ENCODE measurements around the gene HIVEP3.

Gene HIVEP3

DNA sequence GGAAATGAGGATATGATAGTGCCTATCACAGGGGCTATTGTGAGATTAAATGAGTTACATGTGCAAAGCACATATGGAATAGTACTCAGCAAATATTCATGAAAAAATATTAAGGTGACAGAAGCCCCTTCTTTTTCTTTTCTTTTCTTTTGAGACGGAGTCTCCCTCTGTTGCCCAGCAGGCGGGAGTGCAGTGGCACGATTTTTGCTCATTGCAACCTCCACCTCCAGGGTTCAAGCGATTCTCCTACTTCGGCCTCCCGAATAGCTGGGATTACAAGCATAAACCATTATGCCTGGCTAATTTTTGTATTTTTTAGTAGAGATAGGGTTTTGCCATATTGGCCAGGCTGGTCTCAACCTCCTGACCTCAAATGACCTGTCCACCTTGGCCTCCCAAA, 139.4 kb downstream of the HIVEP3 start:
- DNase-seq, result no peak

- no peak for DNase-seq
Observed at GRCh38 chr1:41777695-41778094, 141.0 kb downstream of the HIVEP3 start.

- DNase-seq, result no peak
Observed at GRCh38 chr1:41776891-41777441, 141.8 kb downstream of the HIVEP3 start.

- DNase-seq, result no peak
Observed at GRCh38 chr1:41775956-41776585, 142.7 kb downstream of the HIVEP3 start.

DNA sequence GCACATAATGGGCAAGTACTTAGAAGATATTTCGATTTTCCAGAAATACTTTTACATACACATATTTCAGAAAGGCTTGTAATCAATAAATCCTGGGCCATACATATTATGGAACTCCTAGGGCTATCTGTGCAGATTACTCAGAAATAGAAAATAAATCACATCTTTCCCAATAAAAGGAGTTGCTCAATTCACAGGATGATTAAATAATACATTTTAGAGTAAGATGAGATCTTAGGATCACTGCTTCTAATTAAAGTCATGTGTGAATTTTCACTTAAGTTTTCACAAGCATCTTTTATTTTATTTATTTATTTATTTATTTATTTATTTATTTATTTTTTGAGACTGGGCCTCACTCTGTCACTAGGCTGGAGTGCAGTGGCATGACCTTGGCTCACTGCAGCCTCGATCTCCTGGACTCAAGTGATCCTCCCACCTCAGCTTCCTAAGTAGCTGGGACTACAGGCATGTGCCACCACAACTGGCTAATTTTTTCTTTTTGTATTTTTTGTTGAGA, 144.2 kb downstream of the HIVEP3 start:
- no peak for DNase-seq

- no peak for DNase-seq
Observed at GRCh38 chr1:41773842-41774241, 144.9 kb downstream of the HIVEP3 start.

DNA sequence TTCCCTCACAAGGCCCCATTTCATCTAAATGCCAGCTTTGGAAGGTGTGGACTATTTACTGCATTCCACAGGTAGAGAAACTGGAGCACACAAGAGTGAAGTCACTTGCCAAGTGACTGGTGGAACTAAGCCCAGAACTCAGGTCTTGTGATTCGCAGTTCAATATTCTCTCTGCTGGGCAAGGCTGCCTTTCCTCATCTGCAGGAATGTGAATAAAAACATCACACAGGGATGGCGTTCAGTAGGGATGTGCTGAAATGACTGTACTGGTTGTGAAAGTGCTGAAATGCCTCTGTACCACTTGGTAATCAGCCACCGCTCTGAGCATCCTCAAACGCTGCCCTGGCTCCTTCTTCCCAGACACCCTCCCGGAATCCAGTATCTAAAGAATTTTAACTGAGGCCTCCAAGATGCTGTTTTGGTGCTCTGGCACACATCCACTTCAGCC, 145.6 kb downstream of the HIVEP3 start:
- DNase-seq, result no peak

GRCh38 chr1:41769068-41769467, 149.7 kb downstream of the HIVEP3 start:
- DNase-seq, result no peak

- no peak for DNase-seq
Observed at GRCh38 chr1:41768583-41768982, 150.1 kb downstream of the HIVEP3 start.

DNA sequence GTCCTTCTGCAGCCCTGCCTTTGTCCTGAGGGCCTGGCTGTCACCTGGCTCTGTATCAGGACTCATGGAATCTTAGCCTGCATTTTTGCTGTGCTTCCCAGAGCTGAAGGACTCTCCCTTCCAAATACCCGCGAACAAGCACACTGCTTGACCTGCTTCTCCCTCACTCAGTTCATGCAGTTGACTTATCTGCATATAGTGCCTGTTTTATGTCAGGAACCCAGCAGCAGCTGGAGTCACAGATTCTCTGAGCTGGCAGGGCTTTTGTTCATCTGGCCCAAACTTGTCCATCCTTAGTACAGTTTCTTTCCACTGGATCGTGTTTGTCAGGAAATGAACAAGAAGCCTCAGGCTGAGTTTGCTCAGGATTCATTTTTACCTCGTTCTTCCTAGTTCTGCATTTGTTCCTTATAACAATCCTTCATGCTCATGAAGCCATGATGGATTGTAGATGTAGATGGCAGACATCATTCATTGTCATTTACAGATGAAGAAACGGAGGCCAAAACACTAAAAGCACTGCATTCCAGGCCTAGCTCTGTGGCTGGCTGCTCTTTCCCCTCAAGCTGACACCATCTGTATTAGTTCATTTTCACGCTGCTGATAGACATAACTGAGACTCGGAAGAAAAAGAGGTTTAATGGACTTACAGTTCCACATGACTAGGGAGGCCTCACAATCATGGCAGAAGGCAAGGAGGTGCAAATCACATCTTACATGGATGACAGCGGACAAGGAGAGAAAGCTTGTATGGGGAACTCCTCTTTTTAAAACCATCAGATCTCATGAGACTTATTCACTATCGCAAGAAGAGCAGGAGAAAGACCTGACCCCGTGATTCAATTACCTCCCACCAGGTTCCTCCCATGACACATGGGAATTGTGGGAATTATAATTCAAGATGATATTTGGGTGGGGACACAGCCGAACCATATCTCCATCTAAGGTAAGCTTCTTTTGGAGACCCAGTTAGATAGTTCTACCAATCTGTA, 150.9 kb downstream of the HIVEP3 start:
- no peak for DNase-seq

DNA sequence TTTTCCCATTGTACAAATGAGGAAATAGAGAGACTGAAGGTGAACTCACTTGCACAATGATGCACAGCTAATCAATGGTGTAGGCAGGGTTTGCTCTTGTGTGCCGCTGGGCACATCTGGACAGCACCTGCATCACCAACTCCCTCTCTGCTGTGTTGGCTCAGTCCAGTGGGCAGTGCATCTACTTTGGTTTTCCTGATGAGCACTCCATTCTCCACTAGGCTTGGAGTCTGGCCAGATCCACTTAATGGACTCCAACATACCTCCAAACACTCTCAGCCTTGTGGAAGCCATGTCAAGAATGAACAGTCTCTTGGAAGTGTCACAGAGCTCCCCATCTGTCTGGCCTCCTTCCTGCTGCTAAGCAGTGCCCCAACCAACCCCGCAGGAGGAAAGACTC, 152.2 kb downstream of the HIVEP3 start:
- peak; percentile 69 for DNase-seq

DNA sequence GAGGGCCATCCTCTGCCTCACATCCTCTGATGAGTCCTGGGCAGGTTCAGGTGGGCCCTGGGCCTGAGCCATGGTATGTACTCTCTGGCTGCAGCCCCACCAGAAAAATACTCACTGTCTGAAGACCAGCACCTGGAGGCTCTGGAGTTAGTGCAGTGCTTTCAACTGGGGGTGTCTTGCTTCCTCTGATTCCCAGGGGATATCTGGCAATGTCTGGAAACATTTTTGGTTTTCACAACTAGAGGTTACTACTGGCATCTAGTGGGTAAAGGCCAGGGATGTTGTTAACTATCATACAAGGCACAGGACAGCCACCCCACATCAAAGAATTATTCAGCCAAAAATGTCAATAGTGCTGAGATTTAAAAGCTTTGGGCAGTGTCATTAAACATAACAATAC, 152.7 kb downstream of the HIVEP3 start:
- no peak for DNase-seq

GRCh38 chr1:41765152-41765551, 153.6 kb downstream of the HIVEP3 start:
- DNase-seq, result no peak

- no peak for DNase-seq
Observed at GRCh38 chr1:41764656-41765055, 154.1 kb downstream of the HIVEP3 start.

- DNase-seq, result no peak
Observed at GRCh38 chr1:41762777-41763176, 155.9 kb downstream of the HIVEP3 start.

DNA sequence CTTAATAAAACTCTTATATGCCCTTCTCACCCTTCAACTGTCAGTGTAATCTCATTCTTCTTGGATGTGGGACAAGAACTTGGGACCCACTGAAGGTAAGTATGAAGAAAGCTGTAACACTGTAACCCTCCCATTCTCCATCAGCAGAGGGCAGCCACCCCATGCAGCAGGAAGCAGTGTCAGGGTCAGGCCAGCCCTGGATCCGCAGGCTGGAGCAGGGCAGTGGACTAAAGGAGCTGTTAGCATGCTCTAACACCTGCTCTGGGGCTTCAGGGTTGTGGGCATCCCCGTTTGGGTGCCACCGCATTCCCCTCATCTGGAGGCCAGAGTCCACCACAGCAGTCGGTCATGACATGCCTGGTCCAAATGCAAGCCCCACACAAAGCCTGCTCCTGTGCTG, 156.5 kb downstream of the HIVEP3 start:
- DNase-seq, result no peak

DNA sequence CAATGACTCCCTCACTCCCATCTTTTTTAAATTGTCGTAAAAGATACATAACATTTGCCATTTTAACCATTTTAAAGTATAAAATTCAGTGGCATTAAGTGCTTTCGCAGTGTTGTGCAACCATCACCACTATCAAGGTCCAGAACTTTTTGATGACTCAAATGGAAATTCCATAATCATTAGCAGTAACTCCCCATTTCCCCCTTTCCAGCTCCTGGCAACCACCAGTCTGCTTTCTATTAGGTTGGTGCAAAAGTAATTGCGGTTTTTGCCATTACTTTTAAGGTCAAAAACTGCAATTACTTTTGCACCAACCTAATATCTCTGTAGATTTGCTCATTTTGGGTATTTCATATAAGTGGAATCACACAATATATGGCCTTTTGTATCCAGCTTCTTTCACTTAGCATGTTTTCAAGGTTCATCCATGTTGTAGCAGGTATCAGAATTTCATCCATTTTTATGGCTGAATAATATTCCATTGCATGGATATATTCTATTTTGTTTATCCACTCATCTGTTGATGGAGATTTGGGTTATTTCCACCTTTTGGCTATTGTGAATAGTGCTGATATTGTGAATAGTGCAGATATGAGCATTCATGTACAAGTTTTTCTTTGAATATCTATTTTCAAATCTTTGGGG, 159.7 kb downstream of the HIVEP3 start:
- no peak for DNase-seq

- DNase-seq, result no peak
Observed at GRCh38 chr1:41758500-41758899, 160.2 kb downstream of the HIVEP3 start.

- no peak for DNase-seq
Observed at GRCh38 chr1:41754540-41754939, 164.2 kb downstream of the HIVEP3 start.

DNA sequence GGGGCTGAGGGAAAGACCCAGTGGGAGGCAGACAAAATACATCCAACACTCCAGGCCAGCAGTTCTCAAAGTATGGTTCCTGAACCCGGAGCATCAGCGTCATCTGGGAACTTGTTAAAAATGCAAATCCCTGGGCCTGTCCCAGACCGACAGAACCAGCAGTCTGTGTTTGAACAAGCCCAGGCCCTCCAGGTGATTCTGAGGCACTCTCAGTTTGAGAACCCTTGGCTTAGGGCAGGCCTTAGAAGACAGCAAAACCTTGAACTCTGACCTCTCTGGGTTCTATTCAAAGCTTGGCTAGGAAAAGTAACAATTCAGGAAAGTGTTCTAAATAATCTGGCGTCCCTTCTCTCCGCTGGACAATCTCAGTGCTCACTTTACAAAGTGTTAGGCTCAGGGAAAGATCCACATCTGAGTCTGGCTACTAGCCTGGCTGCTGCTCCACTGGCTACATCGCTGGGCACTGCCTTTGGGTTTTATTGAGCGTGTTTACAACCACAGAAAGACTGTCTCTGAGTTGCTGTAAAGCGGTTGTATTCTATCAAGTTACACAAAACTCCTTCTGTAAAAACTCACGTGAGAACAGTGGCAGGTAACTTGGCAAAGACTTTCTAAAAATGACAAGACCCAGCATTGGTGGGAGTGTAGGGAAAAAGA, 166.1 kb downstream of the HIVEP3 start:
- DNase-seq, result no peak

DNA sequence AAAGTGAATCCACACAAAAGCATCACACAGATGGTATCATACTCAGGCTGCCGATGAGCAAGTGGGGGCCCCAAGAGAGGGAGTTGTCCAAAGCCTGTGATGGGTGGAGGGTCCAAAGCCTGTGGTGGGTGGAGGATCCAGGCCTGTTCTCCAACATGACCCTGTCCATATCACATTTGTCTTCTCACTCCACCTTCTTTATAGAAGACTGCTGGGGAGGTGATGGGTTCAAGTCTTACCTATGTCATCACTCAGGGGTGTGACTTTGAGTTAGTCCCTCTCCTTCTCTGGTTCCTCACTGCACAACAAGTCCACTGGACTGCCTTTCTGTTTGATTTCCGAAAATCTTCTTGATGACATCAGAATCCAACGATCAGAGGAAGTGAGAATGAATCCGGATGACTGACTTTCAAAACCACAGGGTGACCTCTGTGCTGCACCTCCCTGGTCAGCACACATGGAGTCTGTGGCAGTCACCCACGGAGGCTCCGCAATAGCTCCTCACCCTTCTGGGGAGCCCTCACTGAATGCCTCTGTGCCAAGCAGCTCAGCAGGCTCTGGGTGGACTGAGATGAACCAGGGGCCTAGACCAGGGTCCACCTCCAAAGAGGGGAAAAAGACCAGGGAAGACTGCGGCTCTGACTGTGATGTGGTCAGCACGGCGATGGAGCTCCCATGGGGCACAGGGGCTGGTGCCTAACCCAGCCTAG, 166.8 kb downstream of the HIVEP3 start:
- DNase-seq, result no peak
